OCI-LY7 (cell line): ENCODE measurements around the gene PPL. TPM values are rescaled to one million over a fixed set of nuclear protein-coding genes. Genes with fewer than 3 reads are reported as not detected.
"Not testable (repeated sequence)": the region's sequence is repeated elsewhere in the genome, so short reads cannot be mapped to it uniquely, and the experiment has no call there.

Source experiments
- BruUV-seq: library from RNA; stranded (reverse); fragments of 400-500 nt; replicated peaks from 2 replicates; lab custom pipeline; 2021; lab: Mats Ljungman, UMichigan
- CTCF ChIA-PET: fragments of 300-600 bp; sonication (Branson Sonifier 250); formaldehyde crosslinking; loops from one replicate; lab custom pipeline; 2022; ENCODE audit warnings: antibody characterized with exemption; ENCODE audit not compliant: unreplicated experiment; lab: Charles Lee
- POLR2A ChIA-PET: fragments of 300-600 bp; sonication (Branson Sonifier 250); formaldehyde crosslinking; loops from one replicate; lab custom pipeline; 2022; ENCODE audit warnings: antibody characterized with exemption; lab: Charles Lee
- DNase-seq: peaks from one replicate; pipeline ENCODE4 v3.0.0-alpha.2; 2015; ENCODE audit warnings: low spot score
- H2AFZ ChIP-seq: fragments of 200-600 bp; sonication (generic), shearing (Covaris generic); 2 replicates; pipeline ENCODE4 v1.6.1; 2014; ENCODE audit warnings: mild to moderate bottlenecking, antibody characterized with exemption, low read length, moderate library complexity
- H3K27ac ChIP-seq: fragments of 200-600 bp; sonication (generic); 2 replicates; pipeline ENCODE4 v1.5.1; 2014; ENCODE audit warnings: mixed run types, low read depth, mild to moderate bottlenecking, moderate library complexity, low read length, inconsistent platforms; ENCODE audit not compliant: poor library complexity, severe bottlenecking
- H3K36me3 ChIP-seq: fragments of 200-600 bp; sonication (generic); 2 replicates; pipeline ENCODE4 v1.6.1; 2014; ENCODE audit warnings: mild to moderate bottlenecking, antibody characterized with exemption, low read length, moderate library complexity, mixed read lengths; ENCODE audit not compliant: insufficient read depth
- H3K4me1 ChIP-seq: fragments of 200-600 bp; sonication (generic); 2 replicates; pipeline ENCODE4 v1.5.1; 2014; ENCODE audit warnings: mild to moderate bottlenecking, low read length; ENCODE audit not compliant: insufficient read depth, poor library complexity, severe bottlenecking
- H3K4me2 ChIP-seq: fragments of 200-600 bp; sonication (generic); 2 replicates; pipeline ENCODE4 v1.6.1; 2014; ENCODE audit warnings: mild to moderate bottlenecking, low read length
- H3K4me3 ChIP-seq: fragments of 200-600 bp; sonication (generic); 2 replicates; pipeline ENCODE4 v1.5.1; 2014; ENCODE audit warnings: mild to moderate bottlenecking, low read depth, low read length; ENCODE audit not compliant: poor library complexity, severe bottlenecking
- H3K79me2 ChIP-seq: fragments of 200-600 bp; sonication (generic); 2 replicates; pipeline ENCODE4 v1.6.1; 2016; ENCODE audit warnings: low read depth, mild to moderate bottlenecking, low read length, moderate library complexity, mixed read lengths; ENCODE audit not compliant: insufficient read depth
- H3K9me2 ChIP-seq: fragments of 200-600 bp; sonication (generic); 2 replicates; pipeline ENCODE4 v1.6.1; 2016; ENCODE audit warnings: mild to moderate bottlenecking, low read length, mixed read lengths; ENCODE audit not compliant: insufficient read depth
- H3K9me3 ChIP-seq: fragments of 200-600 bp; sonication (generic); 2 replicates; pipeline ENCODE4 v1.6.1; 2014; ENCODE audit warnings: mild to moderate bottlenecking, mixed run types, low read length, mixed read lengths
- H4K20me1 ChIP-seq: fragments of 200-600 bp; sonication (generic); 2 replicates; pipeline ENCODE4 v1.6.1; 2014; ENCODE audit warnings: mild to moderate bottlenecking, antibody characterized with exemption, low read length, moderate library complexity, mixed read lengths; ENCODE audit not compliant: insufficient read depth
- CTCF ChIP-seq: fragments of 200-600 bp; sonication (generic); conservative IDR thresholded peaks from 2 replicates; pipeline ENCODE4 v1.5.1; 2014; ENCODE audit warnings: mild to moderate bottlenecking, antibody characterized with exemption, low read length, moderate library complexity, mixed read lengths
- EZH2phosphoT487 ChIP-seq: fragments of 200-600 bp; sonication (generic); IDR thresholded peaks from 2 replicates; pipeline ENCODE4 v1.6.1; 2018; ENCODE audit warnings: low read depth, borderline replicate concordance, mild to moderate bottlenecking, mixed run types, antibody characterized with exemption, low read length, moderate library complexity, mixed read lengths
- intact Hi-C: fragments of 100-400 bp; cut with micrococcal nuclease; formaldehyde crosslinking; loops from one replicate; pipeline ENCODE4 v1.10.0; 2022; ENCODE audit not compliant: unreplicated experiment
- total RNA-seq, 2 experiments: library from RNA; depleted of rRNA in 1 of 2; stranded (reverse); fragments of >200 nt in 1 of 2; shearing (Covaris generic) in 1 of 2; gene quantifications; 2 replicates each; pipeline ENCODE4 v1.2.3, GENCODE V29; 2014 to 2022

PPL gene
- total RNA-seq, 2 experiments from 2014 or later, result not detected

GRCh38 chr16:4897328-4897727 lies 39.6 kb downstream of the PPL start:
- Histone ChIP-seq H3K4me3 (no peak overlapping the region), H3K27ac (no peak overlapping the region), H3K79me2 (no peaks in the 10 kb centered on the region), H3K9me3 (no peaks in the 10 kb centered on the region), H2AFZ (no peak overlapping the region), H3K36me3 (no peaks in the 10 kb centered on the region), H4K20me1 (no peaks in the 10 kb centered on the region), H3K9me2 (no peaks in the 10 kb centered on the region), H3K4me2 (no peak overlapping the region), H3K4me1 (no peaks in the 10 kb centered on the region)
- ChIA-PET POLR2A (no interaction called here), CTCF (no interaction called here)
- DNase-seq, result no peak
- no TSS peak for BruUV-seq
- TF ChIP-seq EZH2phosphoT487 (no peak), CTCF (no peak)
- intact Hi-C loops, result no loop called here

GRCh38 chr16:4896761-4897160 lies 40.2 kb downstream of the PPL start:
- DNase-seq, intact Hi-C loops, H3K4me2 ChIP-seq, H3K9me2 ChIP-seq, H3K4me1 ChIP-seq, H2AFZ ChIP-seq, BruUV-seq, H3K79me2 ChIP-seq, H3K9me3 ChIP-seq, POLR2A ChIA-PET, H4K20me1 ChIP-seq, H3K27ac ChIP-seq, H3K4me3 ChIP-seq, H3K36me3 ChIP-seq, CTCF ChIA-PET: not testable (repeated sequence)

- TF ChIP-seq CTCF (no peak), EZH2phosphoT487 (no peak)
- BruUV-seq, result no TSS peak
- Histone ChIP-seq H3K4me2 (no peak overlapping the region), H2AFZ (no peak overlapping the region), H3K4me1 (no peaks in the 10 kb centered on the region), H3K9me3 (no peaks in the 10 kb centered on the region), H3K9me2 (no peaks in the 10 kb centered on the region), H3K4me3 (no peak overlapping the region), H3K36me3 (no peaks in the 10 kb centered on the region), H4K20me1 (no peaks in the 10 kb centered on the region), H3K27ac (no peak overlapping the region), H3K79me2 (no peaks in the 10 kb centered on the region)
- no peak for DNase-seq
- CTCF ChIA-PET, result no interaction called here
- intact Hi-C loops, result no loop called here
- POLR2A ChIA-PET, result no interaction called here
These were observed 41.6 kb downstream of the PPL start for GRCh38 chr16:4895366-4895765.
